ENCODE results near the gene SLC25A25.

- TF ChIP-seq EZH2 (IDR thresholded peaks at IDR 0.05; ENCODE audit: insufficient read depth, poor library complexity, severe bottlenecking): no peak
- no peak for TF ChIP-seq EZH2phosphoT487 (IDR thresholded peaks at IDR 0.05; ENCODE audit: insufficient read depth, low read depth)
Measured at GRCh38 chr9:128096616-128097536, 28.8 kb downstream of the SLC25A25 start.
